ENCODE measurements around the gene KASH5. TPM values are rescaled to one million over a fixed set of nuclear protein-coding genes. Genes with fewer than 3 reads are reported as not detected.

KASH5 gene
- total and polyA plus RNA-seq, 2 of the 4 experiments (the other 2 are of a cell fraction): not detected

- Histone ChIP-seq H2BK15ac (ENCODE audit: low read depth, low read length) (no peak overlapping the region), H3K23ac (ENCODE audit: low read depth, low read length) (no peak overlapping the region), H3K4me2 (ENCODE audit: low read depth, low read length) (no peak overlapping the region), H3K36me3 (ENCODE audit: control insufficient read depth, insufficient read depth, low read length) (no peaks in the 10 kb centered on the region), H4K91ac (ENCODE audit: insufficient read depth, low read depth, low read length) (no peak overlapping the region), H2AK9ac (replicated peaks; ENCODE audit: low read depth, low read length, poor library complexity) (no peak overlapping the region), H3K9ac (ENCODE audit: low read depth, low read length) (no peak overlapping the region), H2BK120ac (ENCODE audit: low read depth, low read length) (no peak overlapping the region), H4K5ac (ENCODE audit: low read depth, low read length) (no peak overlapping the region), H3K27ac (ENCODE audit: insufficient read depth, low read length) (no peak overlapping the region), H2BK20ac (ENCODE audit: low read depth, low read length) (no peak overlapping the region), H3K79me1 (ENCODE audit: low read depth in 1 of 2, low read length in 2 of 2) (no peaks in the 10 kb centered on the region), H2BK5ac (ENCODE audit: low read depth, low read length, poor library complexity, severe bottlenecking) (no peak overlapping the region), H2AK5ac (ENCODE audit: low read depth, low read length) (no peak overlapping the region), H3K14ac (replicated peaks; ENCODE audit: low read depth, low read length) (no peak overlapping the region), H3K27me3 (ENCODE audit: control insufficient read depth, insufficient read depth, low read length) (peaks cover 74% of the 10 kb centered on the region), H3K56ac (ENCODE audit: extremely low read depth, insufficient read depth, low read length) (no peak overlapping the region), H3K9me1 (ENCODE audit: insufficient read depth, low read length) (no peaks in the 10 kb centered on the region), H4K20me1 (ENCODE audit: insufficient read depth, low read length) (no peaks in the 10 kb centered on the region), H3K4me1 (ENCODE audit: control insufficient read depth, insufficient read depth, low read length) (no peaks in the 10 kb centered on the region), H3K18ac (ENCODE audit: low read depth, low read length) (no peak overlapping the region), H4K8ac (ENCODE audit: low read depth in 2 of 2, low read length in 2 of 2) (no peak overlapping the region), H3K4me3 (ENCODE audit: insufficient read depth, low read depth, low read length) (no peak overlapping the region), H3K4ac (ENCODE audit: low read depth, low read length) (no peak overlapping the region), H2AFZ (replicated peaks; ENCODE audit: low read length, poor library complexity) (no peak overlapping the region), H3K9me3 (ENCODE audit: control insufficient read depth, insufficient read depth, low read length) (no peaks in the 10 kb centered on the region)
- ATAC-seq (ENCODE audit: low read depth) (no peak), DNase-seq (no peak)
- intact Hi-C loops (cut with micrococcal nuclease): no loop called here
- WGBS, 2 experiments (ENCODE audit: extremely low coverage in 2 of 2, insufficient read length in 1 of 2): no CpG with 5 or more reads among the region's 2 CpGs
- dilution Hi-C loops (cut with HindIII; ENCODE audit: low sequenced_read_pairs, unreplicated experiment): no loop called here
- ChIA-PET POLR2A (ENCODE audit: unreplicated experiment) (no interaction called here), CTCF (no interaction called here)
- TF ChIP-seq SMC3 (IDR thresholded peaks at IDR 0.05; ENCODE audit: low read depth, low read length) (no peak), MXI1 (IDR thresholded peaks at IDR 0.05; ENCODE audit: borderline replicate concordance, low read depth, low read length) (no peak), CHD1 (IDR thresholded peaks at IDR 0.05; ENCODE audit: low read depth, low read length) (no peak), USF2 (IDR thresholded peaks at IDR 0.05; ENCODE audit: low read depth, low read length) (no peak), RCOR1 (IDR thresholded peaks at IDR 0.05; ENCODE audit: insufficient replicate concordance, low read length) (no peak), MAFK (IDR thresholded peaks at IDR 0.05; ENCODE audit: low read depth, low read length) (no peak), RAD21 (IDR thresholded peaks at IDR 0.05; ENCODE audit: low read length) (no peak), RFX5 (IDR thresholded peaks at IDR 0.05; ENCODE audit: low read depth, low read length) (no peak), BHLHE40 (IDR thresholded peaks at IDR 0.05; ENCODE audit: low read depth, low read length) (no peak), CTCF (conservative IDR thresholded peaks at IDR 0.05; ENCODE audit: low read depth, low read length) (no peak), NFE2L2 (IDR thresholded peaks at IDR 0.05; ENCODE audit: low read depth, low read length) (no peak), ELK1 (IDR thresholded peaks at IDR 0.05; ENCODE audit: borderline replicate concordance, low read depth, low read length) (no peak), FOS (IDR thresholded peaks at IDR 0.05; ENCODE audit: low read depth, low read length) (no peak), MAZ (IDR thresholded peaks at IDR 0.05; ENCODE audit: borderline replicate concordance, low read depth, low read length) (no peak), CEBPB (IDR thresholded peaks at IDR 0.05; ENCODE audit: low read depth, low read length) (no peak), POLR2A (IDR thresholded peaks at IDR 0.05; ENCODE audit: low read depth, low read length) (no peak)
- in situ Hi-C loops (cut with MboI; ENCODE audit: low sequenced_read_pairs): no loop called here
- BruUV-seq (replicated peaks): no TSS peak
Observed at GRCh38 chr19:49415810-49416200, 27.8 kb downstream of the KASH5 start.

All from IMR-90 (cell line).